ENCODE results near the gene ZBTB5.
A peak's percentile ranks its signal among the peaks of the same experiment; 100 is the strongest.

The ZBTB5 gene

DNA sequence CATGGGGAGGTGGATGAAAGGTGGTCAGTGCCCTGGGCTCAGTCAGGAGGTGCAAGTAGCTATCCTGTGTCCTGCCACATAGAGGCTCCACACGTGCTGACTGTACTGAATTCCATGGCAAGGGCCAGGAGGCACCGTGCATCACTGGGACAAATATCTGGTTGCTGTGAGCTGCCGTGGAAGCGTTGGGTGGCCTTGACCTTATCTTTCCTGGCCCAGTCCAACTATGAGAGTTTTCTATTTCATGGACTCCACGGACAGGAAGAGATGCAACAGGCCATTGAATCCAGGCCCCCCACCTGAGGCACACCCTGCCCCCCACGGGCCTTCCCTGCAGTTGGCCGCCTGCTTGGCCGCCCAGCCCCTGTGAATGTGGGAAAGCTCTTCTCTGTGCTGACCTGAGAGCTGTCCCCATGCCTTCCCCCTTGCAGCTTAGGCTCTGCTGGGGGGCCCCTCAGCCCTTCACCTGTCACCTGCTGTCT, 41.0 kb downstream of the ZBTB5 start:
- DNase-seq (ENCODE audit: low spot score) = peak; percentile 45

DNA sequence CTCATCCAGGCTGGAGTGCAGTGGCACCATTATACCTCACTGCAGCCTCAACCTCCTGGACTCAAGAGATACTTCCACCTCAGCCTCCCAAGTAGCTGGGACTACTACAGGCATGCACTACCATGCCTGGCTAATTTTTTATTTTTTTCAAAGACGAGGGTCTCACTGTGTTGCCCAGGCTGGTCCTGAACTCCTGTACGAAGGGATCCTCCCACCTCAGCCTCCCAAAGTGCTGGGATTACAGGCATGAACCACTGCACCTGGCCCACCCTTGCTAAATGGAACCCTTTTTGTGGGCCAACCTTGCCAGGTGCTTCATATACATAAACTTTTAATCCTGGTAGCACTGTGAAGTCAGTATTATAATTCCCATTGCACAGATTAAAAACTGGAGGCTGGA, 41.7 kb downstream of the ZBTB5 start:
- DNase-seq (ENCODE audit: low spot score) = no peak

DNA sequence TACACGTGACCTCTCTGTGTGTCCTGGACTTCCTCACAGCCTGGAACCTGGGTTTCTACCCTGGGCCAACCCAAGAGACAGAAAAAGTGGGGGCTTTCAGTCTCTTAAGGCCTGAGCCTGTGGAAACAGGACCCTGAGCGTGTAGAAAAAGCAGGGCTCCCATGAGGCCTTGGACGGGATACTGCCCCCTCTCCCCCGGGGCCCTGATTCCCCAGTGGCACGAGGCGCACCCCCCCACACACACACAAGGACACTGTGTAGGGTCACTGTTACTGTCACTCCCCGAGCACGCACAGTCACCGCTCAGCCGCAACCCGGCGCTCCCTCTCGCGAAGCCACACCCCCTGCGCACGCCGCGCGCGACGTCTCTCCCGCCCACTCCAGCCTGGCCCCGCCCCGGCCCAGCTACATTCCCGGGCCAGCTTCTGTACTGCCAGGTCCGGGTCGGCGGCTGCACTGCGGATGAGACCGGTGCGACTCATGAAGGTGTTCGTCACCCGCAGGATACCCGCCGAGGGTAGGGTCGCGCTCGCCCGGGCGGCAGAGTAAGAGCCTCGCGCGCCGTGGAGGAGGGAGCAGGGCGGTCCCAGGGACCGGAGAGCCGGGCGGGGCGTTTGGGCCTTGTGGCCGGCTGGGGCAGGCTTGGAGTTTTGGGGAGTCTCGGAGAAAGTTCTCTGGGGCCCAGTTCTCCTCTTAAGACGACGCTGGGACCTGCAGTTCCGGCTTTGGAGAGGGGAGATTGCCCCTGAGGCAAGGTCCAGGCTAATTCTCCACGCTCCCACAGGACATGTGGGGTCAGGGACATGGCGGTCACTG, 42.8 kb downstream of the ZBTB5 start, which contains the start of gene GRHPR:
Gene GRHPR, plus strand, starts transcription at position 408 of the 816 bp plus-strand sequence. Its CDS starts 55 bp downstream, at position 463.
- DNase-seq (ENCODE audit: low spot score) = peak; percentile 90

DNA sequence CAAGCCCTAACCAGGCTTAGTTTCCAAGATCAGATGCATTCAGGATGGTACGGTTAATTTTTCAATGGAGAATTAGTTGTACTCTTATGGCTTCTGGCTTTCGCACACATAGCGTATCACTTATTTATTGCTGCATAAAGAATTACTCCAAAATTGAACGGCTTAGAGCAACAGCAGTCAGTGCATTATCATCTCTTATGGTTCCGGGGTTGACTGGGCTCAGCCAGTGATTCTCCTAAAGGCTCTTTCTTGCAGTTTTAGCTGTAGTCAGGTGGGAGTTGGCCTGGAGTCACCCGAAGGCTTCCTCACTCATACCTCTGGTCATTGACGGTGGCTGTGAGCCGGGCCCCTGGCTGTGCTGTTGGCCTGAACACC, 43.3 kb downstream of the ZBTB5 start:
- no peak for DNase-seq (ENCODE audit: low spot score)

DNA sequence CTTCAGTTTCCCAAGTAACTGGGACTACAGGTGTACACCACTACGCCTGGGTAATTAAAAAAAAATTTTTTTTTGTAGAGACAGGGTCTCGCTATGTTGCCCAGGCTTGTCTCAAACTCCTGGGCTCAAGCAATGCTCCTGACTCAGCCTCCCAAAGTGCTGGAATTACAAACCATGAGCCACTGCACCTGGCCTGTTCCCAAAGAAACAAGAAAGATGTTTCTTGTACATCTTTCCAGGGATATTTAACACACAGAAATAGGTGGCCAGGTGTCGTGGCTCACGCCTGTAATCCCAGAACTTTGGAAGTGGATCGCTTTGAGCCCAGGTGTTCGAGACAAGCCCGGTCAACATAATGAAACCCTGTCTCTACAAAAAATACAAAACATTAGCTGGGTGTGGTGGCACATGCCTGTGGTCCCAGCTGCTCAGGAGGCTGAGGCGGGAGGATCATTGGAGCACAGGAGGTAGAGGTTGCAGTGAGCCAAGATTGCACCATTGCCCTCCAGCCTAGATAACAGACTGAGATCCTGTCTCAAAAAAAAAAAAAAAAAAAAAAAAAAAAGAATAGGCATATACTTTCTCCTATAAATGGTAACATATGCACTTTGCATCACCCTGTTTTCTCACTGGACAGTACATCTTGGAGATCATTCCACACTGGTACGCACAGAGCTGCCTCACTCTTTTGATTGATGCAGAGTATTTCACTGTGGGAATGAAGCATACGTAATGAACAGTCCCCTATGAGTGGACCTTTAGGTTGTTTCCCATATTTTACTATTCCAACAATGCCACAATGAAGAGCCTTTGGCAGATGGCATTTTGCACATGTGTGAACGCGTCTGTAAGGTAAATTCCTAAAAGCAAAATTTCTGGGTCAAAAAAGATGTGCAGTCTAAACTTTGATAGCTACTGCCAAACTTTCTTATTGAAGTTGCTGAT, 44.7 kb downstream of the ZBTB5 start:
- no peak for DNase-seq (ENCODE audit: low spot score)

GRCh38 chr9:37419204-37419603, 46.0 kb downstream of the ZBTB5 start:
- DNase-seq (ENCODE audit: low spot score) = no peak

GRCh38 chr9:37417857-37418618, 47.2 kb downstream of the ZBTB5 start:
- DNase-seq (ENCODE audit: low spot score) = peak; percentile 84

GRCh38 chr9:37417252-37417803, 47.9 kb downstream of the ZBTB5 start:
- no peak for DNase-seq (ENCODE audit: low spot score)

DNA sequence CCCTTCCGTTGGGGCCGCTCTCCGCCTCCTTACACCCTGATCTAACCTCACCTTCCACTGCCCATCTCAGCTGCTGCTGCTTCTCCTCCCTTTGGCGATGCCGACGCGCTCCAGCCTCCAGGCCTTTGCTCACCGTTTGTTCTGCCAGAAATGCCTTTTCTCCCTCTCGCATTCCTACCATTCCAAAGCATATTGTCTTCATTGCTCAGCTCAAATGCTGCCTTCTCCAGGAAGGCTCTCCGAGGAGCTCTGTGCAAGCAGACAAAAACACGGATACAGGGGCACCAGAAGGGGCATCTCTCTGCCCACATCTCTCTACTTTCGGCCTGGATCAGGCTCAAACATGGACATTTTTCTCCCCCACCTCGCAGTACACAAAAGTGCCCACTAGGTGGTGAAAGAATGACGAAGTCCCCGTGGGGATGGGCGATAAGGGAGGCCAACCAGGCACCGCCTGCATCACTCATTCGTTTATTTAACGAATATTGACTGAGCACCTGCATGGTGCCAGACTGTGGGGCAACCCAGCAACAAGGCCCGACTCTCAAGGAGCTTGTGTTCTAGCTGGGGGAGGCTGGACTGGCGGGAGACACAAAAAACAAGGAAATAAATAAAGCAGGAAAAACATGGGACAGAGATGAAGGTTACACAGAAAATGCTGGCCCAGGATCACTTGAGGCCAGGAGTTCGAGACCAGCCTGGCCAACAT, 50.1 kb downstream of the ZBTB5 start:
- DNase-seq (ENCODE audit: low spot score) = peak; percentile 84

DNA sequence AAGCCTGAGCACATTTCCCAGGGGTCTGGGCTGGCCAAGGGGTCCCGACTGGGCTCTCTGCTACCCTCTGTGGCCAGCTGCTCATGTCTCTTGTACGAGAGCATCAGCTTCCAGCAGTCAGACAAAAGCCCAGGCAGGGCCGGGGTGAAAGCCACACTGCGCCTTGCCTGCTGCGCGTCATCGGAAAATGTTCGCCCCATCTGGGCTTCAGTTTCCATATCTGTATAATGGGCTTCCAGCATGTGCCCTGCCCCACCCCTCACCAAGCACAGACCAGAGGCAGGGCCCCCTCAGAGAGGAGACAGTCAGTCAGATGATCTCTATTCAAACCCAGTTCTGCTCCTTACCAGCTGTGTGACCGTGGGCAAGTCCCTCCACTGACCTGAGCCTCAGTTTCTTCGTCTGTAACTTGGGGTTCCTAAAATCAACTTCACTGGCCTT, 50.7 kb downstream of the ZBTB5 start:
- no peak for DNase-seq (ENCODE audit: low spot score)

GRCh38 chr9:37413311-37413710, 51.9 kb downstream of the ZBTB5 start:
- peak; percentile 23 for DNase-seq (ENCODE audit: low spot score)

DNA sequence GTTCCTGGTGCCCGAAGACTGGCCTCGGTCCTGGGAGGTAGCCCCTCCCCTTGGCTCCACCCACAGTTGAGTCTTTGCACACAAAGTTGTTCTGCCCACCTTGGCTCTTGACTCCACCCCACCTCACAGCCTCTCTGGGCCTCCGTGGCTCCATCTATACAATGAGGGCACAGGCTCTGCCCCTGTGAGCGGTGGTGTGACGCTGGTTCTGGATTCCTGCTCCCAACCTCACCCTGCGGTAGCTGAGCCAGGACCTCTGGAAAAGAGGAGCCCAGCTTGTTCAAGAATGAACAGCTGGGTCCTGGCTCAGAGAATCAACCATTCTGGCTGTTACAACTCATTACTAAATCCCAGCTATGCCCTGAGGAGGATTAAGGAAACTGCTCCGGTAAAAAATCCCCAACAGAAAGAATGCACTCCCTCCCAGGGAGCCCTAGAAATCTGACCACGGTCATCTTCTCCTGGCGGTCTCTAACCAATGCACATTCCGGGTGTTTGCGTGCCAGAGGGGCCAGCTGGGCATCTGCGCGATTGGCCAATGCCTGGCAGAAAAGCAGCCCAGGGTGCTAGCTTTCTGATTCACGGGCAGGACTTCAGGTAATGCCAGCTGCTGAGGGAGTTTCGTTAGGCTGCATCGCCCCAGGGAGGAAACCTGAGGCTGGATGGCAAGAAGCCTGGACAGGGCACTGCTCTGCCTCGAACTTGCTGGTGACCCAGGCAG, 52.7 kb downstream of the ZBTB5 start:
- peak; percentile 87 for DNase-seq (ENCODE audit: low spot score)

DNA sequence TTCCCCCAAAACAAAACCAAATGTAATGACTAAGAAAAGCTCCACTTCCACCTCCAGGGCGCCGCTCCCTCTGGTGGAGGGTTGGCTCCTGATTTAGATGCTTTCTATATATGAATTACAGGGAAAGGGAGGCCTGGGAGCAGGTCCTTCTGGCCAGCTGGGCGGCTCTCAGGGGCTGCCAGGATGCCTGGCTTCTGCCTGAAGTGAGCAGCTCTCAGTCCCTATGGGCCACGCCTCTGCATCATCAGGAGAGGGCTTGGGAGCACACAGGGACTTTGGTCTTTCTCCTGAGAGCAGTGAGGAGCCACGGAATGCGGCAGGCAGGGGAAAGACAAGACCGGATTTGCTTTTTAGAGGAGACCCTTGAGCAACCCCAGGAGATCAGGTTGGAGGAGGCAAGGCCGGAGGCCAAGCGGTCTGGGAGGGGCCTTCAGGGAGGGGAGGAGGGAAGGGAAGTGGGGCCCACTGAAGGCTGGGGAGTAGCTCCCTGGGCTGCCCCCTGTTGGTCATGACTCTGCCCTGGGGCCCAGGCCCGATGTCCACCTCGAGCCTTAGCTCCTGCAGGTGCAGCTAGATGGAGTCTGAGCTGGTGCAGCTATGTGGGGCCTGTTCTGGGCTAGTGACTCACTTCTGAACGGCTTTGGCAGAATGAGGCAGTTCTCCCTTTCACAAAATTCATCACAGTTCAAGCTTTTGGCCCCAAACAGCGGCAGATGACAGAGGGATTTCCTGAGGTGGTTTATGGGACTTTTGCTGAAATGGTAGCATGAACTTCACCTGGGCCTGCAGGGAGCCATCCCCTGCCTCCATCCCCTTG, 54.1 kb downstream of the ZBTB5 start:
- DNase-seq (ENCODE audit: low spot score) = no peak

GRCh38 chr9:37410354-37410861, 54.8 kb downstream of the ZBTB5 start:
- DNase-seq (ENCODE audit: low spot score) = no peak

- peak; percentile 48 for DNase-seq (ENCODE audit: low spot score)
Observed at GRCh38 chr9:37408933-37409710, 56.1 kb downstream of the ZBTB5 start.

GRCh38 chr9:37407468-37407867, 57.8 kb downstream of the ZBTB5 start:
- DNase-seq (ENCODE audit: low spot score) = no peak

- no peak for DNase-seq (ENCODE audit: low spot score)
Observed at GRCh38 chr9:37406603-37407401, 58.4 kb downstream of the ZBTB5 start.
